K562 (cell line): ENCODE data around the gene ZER1. TPM values are rescaled to one million over a fixed set of nuclear protein-coding genes. Genes with fewer than 3 reads are reported as not detected.

Experiments used
- BHLHE40 ChIP-seq: IDR thresholded peaks from 2 replicates; pipeline ENCODE4 v1.6.1; 2011; ENCODE audit warnings: low read length, improper control_type of control experiment
- COPS2 ChIP-seq: fragments of 450-650 bp; conservative IDR thresholded peaks from 2 replicates; pipeline ENCODE4 v1.6.1; 2016; ENCODE audit warnings: mild to moderate bottlenecking, moderate library complexity
- ELF4 ChIP-seq: fragments of 450-650 bp; formaldehyde crosslinking; IDR thresholded peaks from 2 replicates; pipeline ENCODE4 v1.4.0; 2022; ENCODE audit warnings: missing genetic modification characterization
- MTA1 ChIP-seq: fragments of 450-650 bp; IDR thresholded peaks from 2 replicates; pipeline ENCODE4 v1.6.1; 2017; ENCODE audit warnings: borderline replicate concordance
- NFIC ChIP-seq: fragments of 450-650 bp; IDR thresholded peaks from 2 replicates; pipeline ENCODE4 v1.6.1; 2017; ENCODE audit warnings: mild to moderate bottlenecking, inconsistent platforms
- PTBP1 ChIP-seq: fragments of 200-400 bp; formaldehyde crosslinking; IDR thresholded peaks from 2 replicates; pipeline ENCODE4 v1.6.1; 2017; ENCODE audit warnings: low read depth, low read length
- PTRF ChIP-seq: fragments of 450-650 bp; IDR thresholded peaks from 2 replicates; pipeline ENCODE4 v1.6.1; 2016; ENCODE audit warnings: mild to moderate bottlenecking, missing genetic modification characterization, missing compliant biosample characterization
- SPI1 ChIP-seq: IDR thresholded peaks from 2 replicates; pipeline ENCODE4 v1.6.1; 2011; ENCODE audit warnings: low read depth, low read length, control low read depth, borderline replicate concordance
- TFAM ChIP-seq: fragments of 250-450 bp; sonication (Bioruptor Pico); conservative IDR thresholded peaks from 2 replicates; pipeline ENCODE4 v1.5.0; 2021; ENCODE audit warnings: mild to moderate bottlenecking, moderate library complexity
- ZKSCAN8 ChIP-seq: fragments of 200-800 bp; sonication (Bioruptor generic); IDR thresholded peaks from 2 replicates; pipeline ENCODE4 v1.6.1; 2016; ENCODE audit warnings: missing genetic modification characterization, missing compliant biosample characterization
- ZNF584 ChIP-seq: fragments of 200-800 bp; sonication (Bioruptor generic); IDR thresholded peaks from 2 replicates; pipeline ENCODE4 v1.6.1; 2016; ENCODE audit warnings: low read depth, mild to moderate bottlenecking, missing genetic modification characterization, missing compliant biosample characterization
- ZNF79 ChIP-seq: fragments of 250-450 bp; sonication (Bioruptor Pico); IDR thresholded peaks from 2 replicates; pipeline ENCODE4 v1.4.0; 2020; ENCODE audit warnings: low read depth, mild to moderate bottlenecking, moderate library complexity
- polyA plus RNA-seq, 8 experiments: library from polyadenylated mRNA; depleted of rRNA in 4 of 8; stranded (reverse) in 5 of 8; unstranded in 3 of 8; fragments of >200 nt; fragmentation: Nextera tagmentation in 2 of 8; fragmentation: Illumina TruSeq in 1 of 8; extraction: Ambion mirVana in 2 of 8; extraction: Trizol in 1 of 8; gene quantifications; 2 replicates each; pipeline versions ENCODE4 v1.2.1 to v1.2.3, GENCODE V29; 2011 to 2014; ENCODE audit warnings: inconsistent platforms in 1 of 8, missing spikeins in 1 of 8
- total RNA-seq, 7 experiments: library from RNA; depleted of rRNA in 6 of 7; stranded (reverse); fragments of >200 nt in 6 of 7; fragmentation: Illumina TruSeq in 2 of 7; extraction: Trizol in 2 of 7; gene quantifications; 2 replicates each; pipeline versions ENCODE4 v1.2.1 to v1.2.3, GENCODE V29; 2011 to 2021; ENCODE audit warnings: low replicate concordance in 1 of 7
- TF ChIP-seq, protein P1 (sequence below), 2 experiments: fragments of 450-650 bp; IDR thresholded peaks; 2 replicates each; pipeline ENCODE4 v1.6.1; 2016; ENCODE audit warnings: mild to moderate bottlenecking in 2 of 2, borderline replicate concordance in 1 of 2, low read depth in 1 of 2, moderate library complexity in 1 of 2
- TF ChIP-seq, protein P2 (sequence below): sonication (generic); formaldehyde crosslinking; IDR thresholded peaks from 2 replicates; pipeline ENCODE4 v1.8.0; 2023; ENCODE audit warnings: mild to moderate bottlenecking, missing genetic modification reagents
- TF ChIP-seq, protein P3 (sequence below): fragments of 250-450 bp; sonication (Bioruptor Pico); IDR thresholded peaks from 2 replicates; pipeline ENCODE4 v1.8.0; 2021; ENCODE audit warnings: moderate library complexity, mild to moderate bottlenecking, inconsistent platforms

ZER1 gene
- total and polyA plus RNA-seq, 9 of the 15 experiments (the other 6 are each of a cell fraction or from before 2014, with no cell fraction given): 0.07 to 10.7 (median 6.2) TPM

DNA sequence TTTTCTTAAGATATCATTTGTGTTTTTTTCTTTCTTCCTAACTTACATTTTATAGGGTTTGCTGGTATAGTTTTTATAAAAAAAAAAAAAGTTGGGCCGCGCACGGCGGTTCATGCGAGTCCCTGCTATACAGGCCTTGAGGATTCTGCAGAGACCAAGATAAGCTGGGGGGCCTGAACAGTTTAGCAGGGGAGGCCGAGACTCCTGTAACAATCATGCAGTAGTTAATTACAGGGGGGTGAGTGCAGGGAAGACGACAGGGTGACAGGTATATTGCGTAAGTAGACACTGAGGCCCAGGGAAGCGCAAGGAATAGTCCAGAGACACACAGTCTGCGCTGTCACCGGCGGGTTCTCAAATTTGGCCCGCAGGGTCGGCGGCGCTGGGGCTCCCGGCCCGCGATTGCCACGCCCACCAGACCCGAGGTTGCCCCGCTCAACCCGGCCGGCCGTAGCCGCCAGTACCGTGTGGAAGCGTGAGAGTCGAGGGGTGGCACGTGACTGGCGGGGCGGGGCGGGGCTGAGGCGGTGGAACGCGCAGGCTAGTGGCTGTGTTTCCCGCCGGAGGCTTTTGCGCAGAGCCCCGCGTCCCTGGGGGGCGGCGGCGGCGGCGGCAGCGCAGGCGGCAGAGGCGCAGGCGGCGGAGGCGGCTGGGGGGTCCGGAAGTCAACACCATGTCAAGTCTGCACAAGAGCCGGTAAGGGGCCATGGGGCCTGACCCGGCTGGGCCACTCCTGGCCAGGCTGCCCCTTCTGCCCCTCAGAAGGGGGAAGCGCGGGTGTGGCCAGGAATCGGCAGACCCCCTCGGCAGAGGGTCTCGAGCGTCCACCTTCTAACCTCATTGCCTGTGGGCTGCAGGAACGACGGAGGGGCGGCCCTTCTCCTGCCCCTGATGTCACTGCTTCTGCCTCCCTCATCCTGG is 15.2 kb upstream of the ZER1 start, which contains the start of gene TBC1D13 (continued):
- TF ChIP-seq, protein P1, sequence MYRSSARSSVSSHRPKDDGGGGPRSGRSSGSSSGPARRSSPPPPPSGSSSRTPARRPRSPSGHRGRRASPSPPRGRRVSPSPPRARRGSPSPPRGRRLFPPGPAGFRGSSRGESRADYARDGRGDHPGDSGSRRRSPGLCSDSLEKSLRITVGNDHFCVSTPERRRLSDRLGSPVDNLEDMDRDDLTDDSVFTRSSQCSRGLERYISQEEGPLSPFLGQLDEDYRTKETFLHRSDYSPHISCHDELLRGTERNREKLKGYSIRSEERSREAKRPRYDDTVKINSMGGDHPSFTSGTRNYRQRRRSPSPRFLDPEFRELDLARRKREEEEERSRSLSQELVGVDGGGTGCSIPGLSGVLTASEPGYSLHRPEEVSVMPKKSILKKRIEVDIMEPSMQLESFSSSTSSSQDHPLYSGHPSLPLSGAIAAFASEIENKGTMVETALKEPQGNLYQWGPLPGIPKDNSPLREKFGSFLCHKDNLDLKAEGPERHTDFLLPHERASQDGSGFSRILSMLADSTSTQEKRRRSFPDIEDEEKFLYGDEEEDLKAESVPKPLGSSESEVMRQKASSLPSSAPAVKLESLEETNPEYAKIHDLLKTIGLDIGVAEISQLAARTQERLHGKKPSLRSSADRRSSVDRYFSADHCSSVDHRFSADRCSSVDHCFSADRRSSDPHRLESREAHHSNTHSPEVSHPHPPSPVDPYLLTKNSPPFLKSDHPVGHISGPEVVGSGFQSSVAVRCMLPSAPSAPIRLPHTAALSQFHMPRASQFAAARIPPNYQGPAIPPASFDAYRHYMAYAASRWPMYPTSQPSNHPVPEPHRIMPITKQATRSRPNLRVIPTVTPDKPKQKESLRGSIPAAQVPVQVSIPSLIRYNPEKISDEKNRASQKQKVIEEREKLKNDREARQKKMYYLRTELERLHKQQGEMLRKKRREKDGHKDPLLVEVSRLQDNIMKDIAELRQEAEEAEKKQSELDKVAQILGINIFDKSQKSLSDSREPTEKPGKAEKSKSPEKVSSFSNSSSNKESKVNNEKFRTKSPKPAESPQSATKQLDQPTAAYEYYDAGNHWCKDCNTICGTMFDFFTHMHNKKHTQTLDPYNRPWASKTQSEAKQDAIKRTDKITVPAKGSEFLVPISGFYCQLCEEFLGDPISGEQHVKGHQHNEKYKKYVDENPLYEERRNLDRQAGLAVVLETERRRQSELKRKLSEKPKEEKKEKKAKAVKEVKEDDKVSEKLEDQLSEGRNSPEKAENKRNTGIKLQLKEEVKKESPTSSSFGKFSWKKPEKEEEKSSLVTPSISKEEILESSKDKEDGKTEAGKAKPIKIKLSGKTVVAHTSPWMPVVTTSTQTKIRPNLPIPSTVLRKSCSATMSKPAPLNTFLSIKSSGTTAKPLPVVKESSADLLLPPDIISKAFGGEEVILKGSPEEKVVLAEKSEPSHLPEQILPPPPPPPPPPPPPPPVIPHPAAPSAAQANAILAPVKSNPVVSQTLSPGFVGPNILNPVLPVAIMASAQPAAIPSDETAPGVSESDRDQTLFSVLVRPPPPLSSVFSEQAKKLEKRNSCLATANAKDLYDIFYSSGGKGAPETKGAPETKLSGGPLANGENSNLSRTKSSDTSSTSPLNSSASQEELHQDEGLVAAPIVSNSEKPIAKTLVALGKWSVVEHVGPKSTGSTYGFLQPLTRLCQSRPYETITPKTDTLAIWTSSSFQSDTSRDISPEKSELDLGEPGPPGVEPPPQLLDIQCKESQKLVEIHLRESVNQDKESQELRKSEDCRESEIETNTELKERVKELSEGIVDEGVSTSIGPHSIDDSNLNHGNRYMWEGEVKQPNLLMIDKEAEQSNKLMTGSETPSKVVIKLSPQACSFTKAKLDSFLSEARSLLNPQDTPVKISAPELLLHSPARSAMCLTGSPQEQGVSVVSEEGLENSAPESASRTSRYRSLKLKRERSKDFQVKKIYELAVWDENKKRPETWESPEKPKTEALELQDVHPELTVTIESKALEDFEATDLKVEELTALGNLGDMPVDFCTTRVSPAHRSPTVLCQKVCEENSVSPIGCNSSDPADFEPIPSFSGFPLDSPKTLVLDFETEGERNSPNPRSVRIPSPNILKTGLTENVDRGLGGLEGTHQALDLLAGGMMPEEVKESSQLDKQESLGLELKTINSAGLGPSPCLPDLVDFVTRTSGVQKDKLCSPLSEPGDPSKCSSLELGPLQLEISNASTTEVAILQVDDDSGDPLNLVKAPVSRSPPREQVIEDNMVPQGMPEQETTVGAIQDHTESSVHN (IDR thresholded peaks at IDR 0.05; ENCODE audit: borderline replicate concordance in 1 of 2, low read depth in 1 of 2): peak in 1 of 2 experiments; percentile 59; a peak in 1 of 4 replicates
- TF ChIP-seq PTRF (tag) (no peak), ELF4 (no peak), ZNF584 (CRISPR knock-in tag) (0 out of 2 replicates have a peak, but pooled peaks have one; percentile 29), MTA1 (0 out of 2 replicates have a peak, but pooled peaks have one; percentile 22), BHLHE40 (peak; percentile 99), TFAM (CRISPR knock-in tag) (no peak), PTBP1 (no peak), SPI1 (no peak), ZNF79 (CRISPR knock-in tag) (no peak), COPS2 (no peak), NFIC (peak; percentile 60), ZKSCAN8 (CRISPR knock-in tag) (no peak)
- TF ChIP-seq, protein P2, sequence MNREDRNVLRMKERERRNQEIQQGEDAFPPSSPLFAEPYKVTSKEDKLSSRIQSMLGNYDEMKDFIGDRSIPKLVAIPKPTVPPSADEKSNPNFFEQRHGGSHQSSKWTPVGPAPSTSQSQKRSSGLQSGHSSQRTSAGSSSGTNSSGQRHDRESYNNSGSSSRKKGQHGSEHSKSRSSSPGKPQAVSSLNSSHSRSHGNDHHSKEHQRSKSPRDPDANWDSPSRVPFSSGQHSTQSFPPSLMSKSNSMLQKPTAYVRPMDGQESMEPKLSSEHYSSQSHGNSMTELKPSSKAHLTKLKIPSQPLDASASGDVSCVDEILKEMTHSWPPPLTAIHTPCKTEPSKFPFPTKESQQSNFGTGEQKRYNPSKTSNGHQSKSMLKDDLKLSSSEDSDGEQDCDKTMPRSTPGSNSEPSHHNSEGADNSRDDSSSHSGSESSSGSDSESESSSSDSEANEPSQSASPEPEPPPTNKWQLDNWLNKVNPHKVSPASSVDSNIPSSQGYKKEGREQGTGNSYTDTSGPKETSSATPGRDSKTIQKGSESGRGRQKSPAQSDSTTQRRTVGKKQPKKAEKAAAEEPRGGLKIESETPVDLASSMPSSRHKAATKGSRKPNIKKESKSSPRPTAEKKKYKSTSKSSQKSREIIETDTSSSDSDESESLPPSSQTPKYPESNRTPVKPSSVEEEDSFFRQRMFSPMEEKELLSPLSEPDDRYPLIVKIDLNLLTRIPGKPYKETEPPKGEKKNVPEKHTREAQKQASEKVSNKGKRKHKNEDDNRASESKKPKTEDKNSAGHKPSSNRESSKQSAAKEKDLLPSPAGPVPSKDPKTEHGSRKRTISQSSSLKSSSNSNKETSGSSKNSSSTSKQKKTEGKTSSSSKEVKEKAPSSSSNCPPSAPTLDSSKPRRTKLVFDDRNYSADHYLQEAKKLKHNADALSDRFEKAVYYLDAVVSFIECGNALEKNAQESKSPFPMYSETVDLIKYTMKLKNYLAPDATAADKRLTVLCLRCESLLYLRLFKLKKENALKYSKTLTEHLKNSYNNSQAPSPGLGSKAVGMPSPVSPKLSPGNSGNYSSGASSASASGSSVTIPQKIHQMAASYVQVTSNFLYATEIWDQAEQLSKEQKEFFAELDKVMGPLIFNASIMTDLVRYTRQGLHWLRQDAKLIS (CRISPR knock-in tag): peak; percentile 78
- TF ChIP-seq, protein P3, sequence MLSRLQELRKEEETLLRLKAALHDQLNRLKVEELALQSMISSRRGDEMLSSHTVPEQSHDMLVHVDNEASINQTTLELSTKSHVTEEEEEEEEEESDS (CRISPR knock-in tag): no peak
